H9 (cell line): Measurements from ENCODE around the gene SMCO4. TPM values are rescaled to one million over a fixed set of nuclear protein-coding genes. Genes with fewer than 3 reads are reported as not detected.

Experiments used
- DNase-seq: peaks from one replicate; pipeline ENCODE4 v3.0.0-alpha.2; 2017
- H2AFZ ChIP-seq: one replicate; pipeline ENCODE4 v1.6.1; 2013; ENCODE audit warnings: mild to moderate bottlenecking, low read length, control low read depth, moderate library complexity
- H2AK5ac ChIP-seq: 2 replicates; pipeline ENCODE4 v1.6.1; 2013; ENCODE audit warnings: low read length, control low read depth, mixed read lengths; ENCODE audit not compliant: insufficient read length
- H2BK120ac ChIP-seq: one replicate; pipeline ENCODE4 v1.6.1; 2013; ENCODE audit warnings: low read depth, mild to moderate bottlenecking, low read length, control low read depth, inconsistent platforms; ENCODE audit not compliant: poor library complexity, severe bottlenecking
- H2BK12ac ChIP-seq: 2 replicates; pipeline ENCODE4 v1.6.1; 2013; ENCODE audit warnings: low read length, control low read depth, mixed read lengths, low read depth; ENCODE audit not compliant: insufficient read length
- H2BK15ac ChIP-seq: 2 replicates; pipeline ENCODE4 v1.6.1; 2013; ENCODE audit warnings: low read depth, low read length, control low read depth
- H2BK20ac ChIP-seq: one replicate; pipeline ENCODE4 v1.6.1; 2013; ENCODE audit warnings: low read depth, mild to moderate bottlenecking, low read length, control low read depth, inconsistent platforms; ENCODE audit not compliant: poor library complexity, severe bottlenecking
- H2BK5ac ChIP-seq: 2 replicates; pipeline ENCODE4 v1.6.1; 2013; ENCODE audit warnings: low read length, control low read depth, mixed read lengths; ENCODE audit not compliant: insufficient read length
- H3K14ac ChIP-seq: 2 replicates; pipeline ENCODE4 v1.6.1; 2013; ENCODE audit warnings: low read length, control low read depth; ENCODE audit not compliant: insufficient read depth
- H3K18ac ChIP-seq: 2 replicates; pipeline ENCODE4 v1.6.1; 2013; ENCODE audit warnings: low read depth, mild to moderate bottlenecking, mixed read lengths, low read length, control low read depth; ENCODE audit not compliant: insufficient read length
- H3K23ac ChIP-seq: 2 replicates; pipeline ENCODE4 v1.6.1; 2013; ENCODE audit warnings: low read length, control low read depth, mixed read lengths, low read depth; ENCODE audit not compliant: insufficient read length
- H3K23me2 ChIP-seq: 2 replicates; pipeline ENCODE4 v1.6.1; 2013; ENCODE audit warnings: low read depth, mild to moderate bottlenecking, mixed read lengths, low read length, control low read depth; ENCODE audit not compliant: insufficient read length, poor library complexity, severe bottlenecking
- H3K27ac ChIP-seq: 2 replicates; pipeline ENCODE4 v1.5.1; 2013; ENCODE audit warnings: low read length, control low read depth, mixed read lengths, low read depth; ENCODE audit not compliant: insufficient read length
- H3K27me3 ChIP-seq: 2 replicates; pipeline ENCODE4 v1.6.1; 2013; ENCODE audit warnings: low read length, control low read depth, inconsistent platforms; ENCODE audit not compliant: insufficient read depth
- H3K4ac ChIP-seq: 2 replicates; pipeline ENCODE4 v1.6.1; 2013; ENCODE audit warnings: low read depth, mild to moderate bottlenecking, control low read depth, inconsistent platforms, low read length, moderate library complexity
- H3K4me1 ChIP-seq: 2 replicates; pipeline ENCODE4 v1.6.1; 2013; ENCODE audit warnings: low read length, control low read depth, inconsistent platforms; ENCODE audit not compliant: insufficient read depth
- H3K4me2 ChIP-seq: 2 replicates; pipeline ENCODE4 v1.6.1; 2013; ENCODE audit warnings: low read length, control low read depth, mixed read lengths; ENCODE audit not compliant: insufficient read length, insufficient read depth
- H3K56ac ChIP-seq: 2 replicates; pipeline ENCODE4 v1.6.1; 2013; ENCODE audit warnings: low read depth, mild to moderate bottlenecking, mixed read lengths, low read length, control low read depth; ENCODE audit not compliant: insufficient read length
- H3K79me1 ChIP-seq: 2 replicates; pipeline ENCODE4 v1.6.1; 2013; ENCODE audit warnings: low read depth, mild to moderate bottlenecking, moderate library complexity, low read length, control low read depth, inconsistent platforms; ENCODE audit not compliant: insufficient read depth, poor library complexity, severe bottlenecking
- H3K79me2 ChIP-seq: 2 replicates; pipeline ENCODE4 v1.6.1; 2013; ENCODE audit warnings: low read length, control low read depth, inconsistent platforms; ENCODE audit not compliant: insufficient read depth
- H3K9ac ChIP-seq: 2 replicates; pipeline ENCODE4 v1.6.1; 2013; ENCODE audit warnings: low read length, control low read depth, mixed read lengths; ENCODE audit not compliant: insufficient read length; ENCODE audit errors: extremely low read depth
- H3K9me3 ChIP-seq: one replicate; pipeline ENCODE4 v1.6.1; 2013; ENCODE audit warnings: low read depth, low read length, inconsistent platforms; ENCODE audit not compliant: control insufficient read depth
- H3T11ph ChIP-seq: one replicate; pipeline ENCODE4 v1.6.1; 2013; ENCODE audit warnings: mild to moderate bottlenecking, low read length, control low read depth, inconsistent platforms
- H4K20me1 ChIP-seq: one replicate; pipeline ENCODE4 v1.6.1; 2013; ENCODE audit not compliant: control insufficient read depth, insufficient read length, insufficient read depth
- H4K5ac ChIP-seq: 2 replicates; pipeline ENCODE4 v1.6.1; 2013; ENCODE audit warnings: low read depth, mild to moderate bottlenecking, mixed read lengths, low read length, control low read depth; ENCODE audit not compliant: insufficient read length
- H4K8ac ChIP-seq: replicated peaks from 2 replicates; pipeline ENCODE4 v1.6.1; 2013; ENCODE audit warnings: low read length, control low read depth, mixed read lengths, low read depth; ENCODE audit not compliant: insufficient read length
- H4K91ac ChIP-seq: 2 replicates; pipeline ENCODE4 v1.6.1; 2013; ENCODE audit warnings: low read depth, mild to moderate bottlenecking, moderate library complexity, mixed read lengths, low read length, control low read depth; ENCODE audit not compliant: insufficient read length
- H3K27ac Mint-ChIP-seq, 3 experiments: 2 replicates in 2 of 3; 3 replicates in 1 of 3; pipeline ENCODE4 v1.8.0; 2020 to 2021; ENCODE audit warnings: mixed read lengths in 3 of 3, mild to moderate bottlenecking in 1 of 3, moderate library complexity in 1 of 3
- H3K27me3 Mint-ChIP-seq: 2 replicates; pipeline ENCODE4 v1.8.0; 2021; ENCODE audit warnings: low read depth, mild to moderate bottlenecking, moderate library complexity, mixed read lengths
- H3K36me3 Mint-ChIP-seq, 3 experiments: 2 replicates in 2 of 3; 3 replicates in 1 of 3; pipeline ENCODE4 v1.8.0; 2020 to 2021; ENCODE audit warnings: low read depth in 3 of 3, mixed read lengths in 3 of 3; ENCODE audit not compliant: insufficient read depth in 1 of 3
- H3K4me1 Mint-ChIP-seq, 2 experiments: 2 replicates each; pipeline ENCODE4 v1.8.0; 2020; ENCODE audit warnings: mixed read lengths in 2 of 2
- H3K4me3 Mint-ChIP-seq, 2 experiments: 2 replicates in 1 of 2; 3 replicates in 1 of 2; pipeline ENCODE4 v1.8.0; 2020 to 2021; ENCODE audit warnings: mild to moderate bottlenecking in 2 of 2, mixed read lengths in 2 of 2, moderate library complexity in 1 of 2
- H3K9me3 Mint-ChIP-seq, 2 experiments: 2 replicates in 1 of 2; 3 replicates in 1 of 2; pipeline ENCODE4 v1.8.0; 2020; ENCODE audit warnings: mild to moderate bottlenecking in 2 of 2, mixed read lengths in 2 of 2, moderate library complexity in 1 of 2
- CTCF ChIP-seq: fragments of 200-600 bp; sonication (generic); conservative IDR thresholded peaks from 3 replicates; pipeline ENCODE4 v1.8.0; 2021; ENCODE audit warnings: antibody characterized with exemption, mild to moderate bottlenecking
- WGBS: extraction: QIAGEN DNeasy Blood & Tissue Kit; methylation state at CpG from one replicate; pipeline ENCODE4 v1.1.7; 2013; ENCODE audit warnings: missing lambda C conversion rate, low lambda C conversion rate, mixed read lengths; ENCODE audit not compliant: insufficient read length; ENCODE audit errors: extremely low coverage; 5-methylcytosine and 5-hydroxymethylcytosine counted together
- total RNA-seq: library from RNA; stranded (reverse); gene quantifications from 2 replicates; pipeline ENCODE4 v1.2.1, GENCODE V29; 2021

The SMCO4 gene
- total RNA-seq, 1 experiment from 2014 or later = 35.6 TPM

GRCh38 chr11:93549976-93550375 is 6.8 kb upstream of the SMCO4 start:
- Mint-ChIP-seq H3K27me3 (peaks cover 2% of the 10 kb centered on the region), H3K4me3 (no peak overlapping the region), H3K9me3 (no peaks in the 10 kb centered on the region), H3K27ac (peak overlapping the region in 1 of 3 experiments; percentile 25; a peak in 1 of 7 replicates), H3K36me3 (no peaks in the 10 kb centered on the region), H3K4me1 (peaks cover 28% of the 10 kb centered on the region in 2 experiments)
- TF ChIP-seq CTCF = no peak
- no peaks in the 10 kb centered on the region for H3K23me2 ChIP-seq
- no peak overlapping the region for H3K23ac ChIP-seq
- H3K9me3 ChIP-seq = no peaks in the 10 kb centered on the region
- H3K18ac ChIP-seq = no peak overlapping the region
- H4K20me1 ChIP-seq = no peaks in the 10 kb centered on the region
- H4K5ac ChIP-seq = no peak overlapping the region
- no peak overlapping the region for H3T11ph ChIP-seq
- no peak overlapping the region for H2AK5ac ChIP-seq
- H3K4me1 ChIP-seq = no peaks in the 10 kb centered on the region
- H2AFZ ChIP-seq = no peak overlapping the region
- no peak overlapping the region for H2BK12ac ChIP-seq
- no peak overlapping the region for H3K56ac ChIP-seq
- H3K4me2 ChIP-seq = no peak overlapping the region
- H3K9ac ChIP-seq = no peak overlapping the region
- no peak overlapping the region for H3K14ac ChIP-seq
- no peak overlapping the region for H3K4ac ChIP-seq
- no peak overlapping the region for H2BK20ac ChIP-seq
- WGBS = no CpG with 5 or more reads among the region's 4 CpGs
- no peak for DNase-seq
- H2BK120ac ChIP-seq = no peak overlapping the region
- H3K27me3 ChIP-seq = no peaks in the 10 kb centered on the region
- no peak overlapping the region for H4K91ac ChIP-seq
- no peak overlapping the region for H3K27ac ChIP-seq
- H4K8ac ChIP-seq = no peak overlapping the region
- no peaks in the 10 kb centered on the region for H3K79me2 ChIP-seq
- no peaks in the 10 kb centered on the region for H3K79me1 ChIP-seq
- H2BK5ac ChIP-seq = no peak overlapping the region
- H2BK15ac ChIP-seq = no peak overlapping the region
